K562 (cell line): ENCODE data around the gene RHOT1.

Source experiments
- CTBP1 ChIP-seq: fragments of 450-650 bp; IDR thresholded peaks from 2 replicates; pipeline ENCODE4 v1.6.1; 2016; ENCODE audit warnings: borderline replicate concordance
- EGR1 ChIP-seq: fragments of 450-650 bp; conservative IDR thresholded peaks from 2 replicates; pipeline ENCODE4 v1.6.1; 2017; ENCODE audit warnings: mild to moderate bottlenecking
- KLF13 ChIP-seq: fragments of 450-650 bp; IDR thresholded peaks from 2 replicates; pipeline ENCODE4 v1.6.1; 2016; ENCODE audit warnings: missing genetic modification characterization, low read depth, mild to moderate bottlenecking, missing compliant biosample characterization, moderate library complexity, borderline replicate concordance
- TF ChIP-seq, protein P1 (sequence below), 3 experiments: IDR thresholded peaks in 2 of 3; conservative IDR thresholded peaks in 1 of 3; 2 replicates each; pipeline ENCODE4 v1.5.1; 2011 to 2012; ENCODE audit warnings: low read length in 3 of 3, mild to moderate bottlenecking in 3 of 3, control low read depth in 2 of 3, improper control_type of control experiment in 1 of 3, inconsistent platforms in 1 of 3, low read depth in 1 of 3, mixed read lengths in 1 of 3, moderate library complexity in 1 of 3; ENCODE audit not compliant: insufficient read depth in 2 of 3

- TF ChIP-seq CTBP1 (no peak), KLF13 (tag) (no peak), EGR1 (no peak)
- TF ChIP-seq, protein P1, sequence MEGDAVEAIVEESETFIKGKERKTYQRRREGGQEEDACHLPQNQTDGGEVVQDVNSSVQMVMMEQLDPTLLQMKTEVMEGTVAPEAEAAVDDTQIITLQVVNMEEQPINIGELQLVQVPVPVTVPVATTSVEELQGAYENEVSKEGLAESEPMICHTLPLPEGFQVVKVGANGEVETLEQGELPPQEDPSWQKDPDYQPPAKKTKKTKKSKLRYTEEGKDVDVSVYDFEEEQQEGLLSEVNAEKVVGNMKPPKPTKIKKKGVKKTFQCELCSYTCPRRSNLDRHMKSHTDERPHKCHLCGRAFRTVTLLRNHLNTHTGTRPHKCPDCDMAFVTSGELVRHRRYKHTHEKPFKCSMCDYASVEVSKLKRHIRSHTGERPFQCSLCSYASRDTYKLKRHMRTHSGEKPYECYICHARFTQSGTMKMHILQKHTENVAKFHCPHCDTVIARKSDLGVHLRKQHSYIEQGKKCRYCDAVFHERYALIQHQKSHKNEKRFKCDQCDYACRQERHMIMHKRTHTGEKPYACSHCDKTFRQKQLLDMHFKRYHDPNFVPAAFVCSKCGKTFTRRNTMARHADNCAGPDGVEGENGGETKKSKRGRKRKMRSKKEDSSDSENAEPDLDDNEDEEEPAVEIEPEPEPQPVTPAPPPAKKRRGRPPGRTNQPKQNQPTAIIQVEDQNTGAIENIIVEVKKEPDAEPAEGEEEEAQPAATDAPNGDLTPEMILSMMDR (IDR thresholded peaks at IDR 0.05 in 2 of 3, conservative IDR thresholded peaks at IDR 0.05 in 1 of 3; ENCODE audit: insufficient read depth in 2 of 3, low read depth in 1 of 3, low read length in 3 of 3) = no peak
These were observed 39.6 kb upstream of the RHOT1 start for GRCh38 chr17:32102646-32103186.
